HEK293 (cell line): ENCODE data around the gene DNMT3A.

Source experiments
- CTCF ChIA-PET: fragments of 350-600 bp; formaldehyde crosslinking; extraction: SDS; loops from one replicate; lab custom pipeline; 2021; ENCODE audit warnings: antibody characterized with exemption; lab: Yijun Ruan, JAX
- POLR2A ChIA-PET: fragments of 300-600 bp; formaldehyde crosslinking; extraction: SDS; loops from one replicate; lab custom pipeline; 2020; ENCODE audit warnings: antibody characterized with exemption, inconsistent platforms; lab: Yijun Ruan, JAX
- H3K27ac ChIP-seq: fragments of 200-500 bp; sonication (Bioruptor generic); 2 replicates; pipeline ENCODE4 v1.5.1; 2014; ENCODE audit warnings: low read depth, low read length, control low read depth, inconsistent platforms; ENCODE audit errors: extremely low read depth
- H3K36me3 ChIP-seq, 2 experiments: fragments of 200-500 bp in 1 of 2; sonication (Bioruptor generic) in 1 of 2; 1 replicate in 1 of 2; 2 replicates in 1 of 2; pipeline ENCODE4 v1.5.1; 2014 to 2017; ENCODE audit warnings: inconsistent platforms in 2 of 2, low read length in 2 of 2; ENCODE audit not compliant: control insufficient read depth in 2 of 2, insufficient read depth in 1 of 2
- H3K4me1 ChIP-seq: fragments of 200-500 bp; sonication (Bioruptor generic); 2 replicates; pipeline ENCODE4 v1.5.1; 2014; ENCODE audit warnings: mild to moderate bottlenecking, low read length, inconsistent platforms; ENCODE audit not compliant: control insufficient read depth, insufficient read depth
- H3K4me3 ChIP-seq: 2 replicates; pipeline ENCODE4 v1.5.1; 2011; ENCODE audit warnings: low read depth, mild to moderate bottlenecking, control low read depth, low read length, moderate library complexity
- H3K9me3 ChIP-seq: fragments of 200-500 bp; sonication (Bioruptor generic); 2 replicates; pipeline ENCODE4 v1.5.1; 2014; ENCODE audit warnings: low read depth, low read length, inconsistent platforms; ENCODE audit not compliant: control insufficient read depth, insufficient read depth
- AEBP2 ChIP-seq: fragments of 450-650 bp; formaldehyde crosslinking; IDR thresholded peaks from 2 replicates; pipeline ENCODE4 v1.5.1; 2016; ENCODE audit warnings: missing biosample characterization, missing genetic modification characterization, borderline replicate concordance
- ELK4 ChIP-seq: IDR thresholded peaks from 2 replicates; pipeline ENCODE4 v1.6.1; 2011; ENCODE audit warnings: mild to moderate bottlenecking, low read depth, low read length, borderline replicate concordance
- GLIS1 ChIP-seq: fragments of 450-650 bp; formaldehyde crosslinking; IDR thresholded peaks from 2 replicates; pipeline ENCODE4 v1.5.1; 2016; ENCODE audit warnings: missing biosample characterization, missing genetic modification characterization
- INSM2 ChIP-seq: fragments of 450-650 bp; formaldehyde crosslinking; IDR thresholded peaks from 2 replicates; pipeline ENCODE4 v1.5.1; 2016; ENCODE audit warnings: missing biosample characterization, missing genetic modification characterization
- MYNN ChIP-seq: fragments of 450-650 bp; formaldehyde crosslinking; IDR thresholded peaks from 2 replicates; pipeline ENCODE4 v1.5.1; 2016; ENCODE audit warnings: missing biosample characterization, missing genetic modification characterization, borderline replicate concordance
- OVOL3 ChIP-seq: fragments of 450-650 bp; formaldehyde crosslinking; IDR thresholded peaks from 2 replicates; pipeline ENCODE4 v1.5.1; 2016; ENCODE audit warnings: missing biosample characterization, missing genetic modification characterization
- RBAK ChIP-seq: fragments of 450-650 bp; formaldehyde crosslinking; IDR thresholded peaks from 2 replicates; pipeline ENCODE4 v1.5.1; 2016; ENCODE audit warnings: missing biosample characterization, missing genetic modification characterization
- WT1 ChIP-seq: fragments of 450-650 bp; formaldehyde crosslinking; IDR thresholded peaks from 2 replicates; pipeline ENCODE4 v1.5.1; 2016; ENCODE audit warnings: missing biosample characterization, missing genetic modification characterization
- ZBTB44 ChIP-seq: fragments of 450-650 bp; IDR thresholded peaks from 2 replicates; pipeline ENCODE4 v1.5.1; 2018; ENCODE audit warnings: missing biosample characterization, mild to moderate bottlenecking, missing genetic modification characterization
- ZEB2 ChIP-seq: fragments of 450-650 bp; formaldehyde crosslinking; IDR thresholded peaks from 2 replicates; pipeline ENCODE4 v1.5.1; 2016; ENCODE audit warnings: missing biosample characterization, missing genetic modification characterization
- ZFP3 ChIP-seq: fragments of 450-650 bp; formaldehyde crosslinking; IDR thresholded peaks from 2 replicates; pipeline ENCODE4 v1.5.1; 2016; ENCODE audit warnings: low read depth, missing biosample characterization, missing genetic modification characterization
- ZNF114 ChIP-seq: fragments of 450-650 bp; formaldehyde crosslinking; IDR thresholded peaks from 2 replicates; pipeline ENCODE4 v1.5.0; 2017; ENCODE audit warnings: missing biosample characterization, missing genetic modification characterization
- ZNF138 ChIP-seq: fragments of 450-650 bp; formaldehyde crosslinking; IDR thresholded peaks from 2 replicates; pipeline ENCODE4 v1.5.1; 2016; ENCODE audit warnings: missing biosample characterization, missing genetic modification characterization, borderline replicate concordance
- ZNF174 ChIP-seq: fragments of 450-650 bp; formaldehyde crosslinking; IDR thresholded peaks from 2 replicates; pipeline ENCODE4 v1.5.0; 2017; ENCODE audit warnings: missing biosample characterization, mild to moderate bottlenecking, missing genetic modification characterization
- ZNF473 ChIP-seq: fragments of 450-650 bp; formaldehyde crosslinking; IDR thresholded peaks from 2 replicates; pipeline ENCODE4 v1.5.1; 2017; ENCODE audit warnings: missing biosample characterization, missing genetic modification characterization
- ZNF560 ChIP-seq: fragments of 450-650 bp; formaldehyde crosslinking; IDR thresholded peaks from 2 replicates; pipeline ENCODE4 v1.5.1; 2017; ENCODE audit warnings: missing biosample characterization, missing genetic modification characterization, borderline replicate concordance
- ZNF621 ChIP-seq: fragments of 450-650 bp; formaldehyde crosslinking; IDR thresholded peaks from 2 replicates; pipeline ENCODE4 v1.5.1; 2017; ENCODE audit warnings: missing biosample characterization, missing genetic modification characterization
- ZNF623 ChIP-seq: fragments of 450-650 bp; formaldehyde crosslinking; IDR thresholded peaks from 2 replicates; pipeline ENCODE4 v1.5.1; 2016; ENCODE audit warnings: missing biosample characterization, missing genetic modification characterization
- ZNF629 ChIP-seq: fragments of 450-650 bp; formaldehyde crosslinking; IDR thresholded peaks from 2 replicates; pipeline ENCODE4 v1.5.1; 2017; ENCODE audit warnings: missing biosample characterization, missing genetic modification characterization
- ZNF670 ChIP-seq: fragments of 450-650 bp; formaldehyde crosslinking; IDR thresholded peaks from 2 replicates; pipeline ENCODE4 v1.5.1; 2016; ENCODE audit warnings: missing biosample characterization, missing genetic modification characterization, low read depth
- ZNF837 ChIP-seq: fragments of 450-650 bp; formaldehyde crosslinking; IDR thresholded peaks from 2 replicates; pipeline ENCODE4 v1.5.1; 2016; ENCODE audit warnings: missing biosample characterization, missing genetic modification characterization
- ZNF843 ChIP-seq: fragments of 450-650 bp; formaldehyde crosslinking; IDR thresholded peaks from 2 replicates; pipeline ENCODE4 v1.5.1; 2016; ENCODE audit warnings: missing biosample characterization, missing genetic modification characterization
- ZSCAN18 ChIP-seq: fragments of 450-650 bp; formaldehyde crosslinking; IDR thresholded peaks from 2 replicates; pipeline ENCODE4 v1.5.1; 2016; ENCODE audit warnings: missing biosample characterization, missing genetic modification characterization

Gene DNMT3A

GRCh38 chr2:25379535-25379934 lies 37.8 kb upstream of the DNMT3A start:
- H3K36me3 ChIP-seq = no peaks in the 10 kb centered on the region
- no peak overlapping the region for H3K4me3 ChIP-seq
- H3K4me1 ChIP-seq = peaks cover 5% of the 10 kb centered on the region
- TF ChIP-seq ZNF837 (tag by site-specific recombination) = no peak
- no peak for TF ChIP-seq ZNF670
- no peak for TF ChIP-seq ELK4
- no peak for TF ChIP-seq ZNF623 (tag by site-specific recombination)
- TF ChIP-seq ZNF174 (tag by site-specific recombination) = no peak
- TF ChIP-seq ZNF138 (tag by site-specific recombination) = no peak
- no peak for TF ChIP-seq GLIS1 (tag by site-specific recombination)
- TF ChIP-seq ZNF114 (tag by site-specific recombination) = no peak
- no peak for TF ChIP-seq ZNF843 (tag by site-specific recombination)
- no peak for TF ChIP-seq AEBP2 (tag by site-specific recombination)
- no peak for TF ChIP-seq ZNF621 (tag by site-specific recombination)
- H3K9me3 ChIP-seq = no peaks in the 10 kb centered on the region
- ChIA-PET POLR2A (no interaction called here), CTCF (interaction anchor here (0.6 to 1.1 kb wide), 2 partner anchors 18 to 118 kb away, joined by 3 to 4 read pairs; no protein-coding TSS in a partner anchor)
- H3K27ac ChIP-seq = no peak overlapping the region

GRCh38 chr2:25378731-25379490 lies 37.2 kb upstream of the DNMT3A start:
- CTCF ChIA-PET = interaction anchor here (1.0 kb wide), 1 partner anchor 285 kb away, joined by 4 read pairs; no protein-coding TSS in a partner anchor

More at GRCh38 chr2:25378731-25379490, 37.2 kb upstream of the DNMT3A start:
- POLR2A ChIA-PET = no interaction called here
- Histone ChIP-seq H3K36me3 (no peaks in the 10 kb centered on the region), H3K9me3 (no peaks in the 10 kb centered on the region), H3K4me3 (no peak overlapping the region), H3K27ac (no peak overlapping the region), H3K4me1 (peaks cover 5% of the 10 kb centered on the region)
- TF ChIP-seq RBAK (tag by site-specific recombination) (no peak), INSM2 (tag by site-specific recombination) (no peak), ZNF560 (no peak), WT1 (no peak), MYNN (no peak), ZNF473 (tag by site-specific recombination) (no peak), ZNF629 (no peak), ZEB2 (tag by site-specific recombination) (no peak), ZSCAN18 (tag by site-specific recombination) (no peak), ZBTB44 (tag by site-specific recombination) (no peak), ZFP3 (tag by site-specific recombination) (no peak), OVOL3 (tag by site-specific recombination) (no peak)
